HepG2 (cell line): Measurements from ENCODE around the gene DLG3. TPM values are rescaled to one million over a fixed set of nuclear protein-coding genes. Genes with fewer than 3 reads are reported as not detected.

Experiments
- ESRRA ChIP-seq: sonication (generic); formaldehyde crosslinking; IDR thresholded peaks from 2 replicates; pipeline ENCODE4 v1.5.1; 2020; ENCODE audit warnings: mild to moderate bottlenecking, low read depth, missing genetic modification reagents
- GLI4 ChIP-seq: sonication (generic); formaldehyde crosslinking; IDR thresholded peaks from 2 replicates; pipeline ENCODE4 v1.5.1; 2020; ENCODE audit warnings: missing genetic modification reagents, mild to moderate bottlenecking, moderate library complexity, borderline replicate concordance
- HDAC1 ChIP-seq: sonication (generic); formaldehyde crosslinking; IDR thresholded peaks from 2 replicates; pipeline ENCODE4 v1.5.1; 2020; ENCODE audit warnings: mild to moderate bottlenecking, missing genetic modification reagents
- HNRNPLL ChIP-seq: fragments of 200-400 bp; formaldehyde crosslinking; IDR thresholded peaks from 2 replicates; pipeline ENCODE4 v1.6.1; 2017; ENCODE audit warnings: mild to moderate bottlenecking, low read depth, low read length; ENCODE audit not compliant: poor library complexity, severe bottlenecking
- NR1H2 ChIP-seq: sonication (generic); formaldehyde crosslinking; IDR thresholded peaks from 2 replicates; pipeline ENCODE4 v1.8.1; 2022; ENCODE audit warnings: low read depth, missing genetic modification reagents, borderline replicate concordance
- RARG ChIP-seq: sonication (generic); formaldehyde crosslinking; IDR thresholded peaks from 2 replicates; pipeline ENCODE4 v1.4.0; 2020; ENCODE audit warnings: low read depth, mild to moderate bottlenecking, missing genetic modification reagents
- RBFOX2 ChIP-seq: fragments of 200-400 bp; formaldehyde crosslinking; IDR thresholded peaks from 2 replicates; pipeline ENCODE4 v1.6.1; 2017; ENCODE audit warnings: low read depth, mild to moderate bottlenecking, low read length
- RXRA ChIP-seq: sonication (generic); formaldehyde crosslinking; IDR thresholded peaks from 2 replicates; pipeline ENCODE4 v1.5.1; 2020; ENCODE audit warnings: missing genetic modification reagents
- SAP130 ChIP-seq: IDR thresholded peaks from 2 replicates; pipeline ENCODE4 v1.6.1; 2016; ENCODE audit warnings: low read depth
- SATB2 ChIP-seq: sonication (generic); formaldehyde crosslinking; IDR thresholded peaks from 2 replicates; pipeline ENCODE4 v1.5.0; 2020; ENCODE audit warnings: missing genetic modification reagents
- TBP ChIP-seq: sonication (generic); formaldehyde crosslinking; IDR thresholded peaks from 2 replicates; pipeline ENCODE4 v1.5.0; 2020; ENCODE audit warnings: missing genetic modification reagents
- ZNF552 ChIP-seq: sonication (generic); formaldehyde crosslinking; IDR thresholded peaks from 2 replicates; pipeline ENCODE4 v1.9.0; 2022; ENCODE audit warnings: missing genetic modification reagents, mild to moderate bottlenecking, borderline replicate concordance
- ZNF761 ChIP-seq: sonication (generic); formaldehyde crosslinking; conservative IDR thresholded peaks from 2 replicates; pipeline ENCODE4 v1.4.0; 2020; ENCODE audit warnings: mild to moderate bottlenecking, missing genetic modification reagents
- polyA plus RNA-seq, 8 experiments: library from polyadenylated mRNA; depleted of rRNA in 3 of 8; stranded (reverse) in 7 of 8; unstranded in 1 of 8; fragments of >200 nt; fragmentation: Illumina TruSeq in 4 of 8; extraction: Trizol in 4 of 8; gene quantifications; 2 replicates each; pipeline versions ENCODE4 v1.2.1 to v1.2.3, GENCODE V29; 2011 to 2016; ENCODE audit warnings: low read depth in 4 of 8, missing spikeins in 1 of 8, mixed read lengths in 1 of 8; ENCODE audit not compliant: insufficient read depth in 1 of 8
- total RNA-seq, 5 experiments: library from RNA; depleted of rRNA; stranded (reverse); fragments of >200 nt; fragmentation: Illumina TruSeq; extraction: Trizol; gene quantifications; 2 replicates each; pipeline ENCODE4 v1.2.3, GENCODE V29; 2016; ENCODE audit warnings: low read depth in 1 of 5
- TF ChIP-seq, protein P1 (sequence below): sonication (generic); formaldehyde crosslinking; IDR thresholded peaks from 2 replicates; pipeline ENCODE4 v1.8.1; 2023; ENCODE audit warnings: mild to moderate bottlenecking, moderate library complexity, missing genetic modification reagents
- TF ChIP-seq, protein P2 (sequence below): sonication (generic); formaldehyde crosslinking; IDR thresholded peaks from 2 replicates; pipeline ENCODE4 v1.4.0; 2020; ENCODE audit warnings: missing genetic modification reagents
- TF ChIP-seq, protein P3 (sequence below): sonication (generic); formaldehyde crosslinking; IDR thresholded peaks from 2 replicates; pipeline ENCODE4 v1.4.0; 2020; ENCODE audit warnings: mild to moderate bottlenecking, missing genetic modification reagents
- TF ChIP-seq, protein P4 (sequence below): sonication (generic); formaldehyde crosslinking; IDR thresholded peaks from 2 replicates; pipeline ENCODE4 v1.9.0; 2021; ENCODE audit warnings: missing genetic modification reagents, borderline replicate concordance
- TF ChIP-seq, protein P5 (sequence below): sonication (generic); formaldehyde crosslinking; IDR thresholded peaks from 2 replicates; pipeline ENCODE4 v1.5.0; 2020; ENCODE audit warnings: mild to moderate bottlenecking, missing genetic modification reagents, moderate library complexity
- TF ChIP-seq, protein P6 (sequence below): sonication (generic); formaldehyde crosslinking; IDR thresholded peaks from 2 replicates; pipeline ENCODE4 v1.4.0; 2020; ENCODE audit warnings: mild to moderate bottlenecking, missing genetic modification reagents

The DLG3 gene
- total and polyA plus RNA-seq, 2 of the 13 experiments (the other 11 are each of a cell fraction or from before 2014, with no cell fraction given) = 9.9 to 19.4 TPM

DNA sequence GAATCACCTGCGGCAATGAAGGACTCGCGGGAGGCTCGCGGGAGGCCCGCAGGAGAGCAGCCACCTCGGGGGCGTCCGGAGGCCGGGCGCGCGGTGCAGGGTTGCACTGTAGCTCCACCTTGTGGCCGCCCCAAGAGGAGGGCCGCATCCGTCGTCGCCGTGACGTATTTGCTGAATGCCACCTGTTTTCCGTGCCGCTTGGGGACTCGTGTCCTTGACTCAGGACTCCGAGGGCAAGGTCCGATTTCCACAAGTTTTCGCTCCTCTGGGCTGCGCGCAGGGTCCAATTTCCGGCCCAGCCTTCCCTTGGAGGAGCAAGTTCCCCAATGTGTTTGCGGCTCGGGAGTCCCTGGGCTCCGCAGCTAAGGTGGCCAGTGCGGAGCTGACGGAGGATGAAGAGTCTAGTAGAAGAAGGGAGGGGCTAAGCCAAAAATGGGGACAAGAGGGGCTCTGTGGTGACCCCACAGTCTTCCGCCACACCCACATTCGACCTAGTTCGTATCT is 10.7 kb upstream of the DLG3 start (continued):
- TF ChIP-seq, protein P1, sequence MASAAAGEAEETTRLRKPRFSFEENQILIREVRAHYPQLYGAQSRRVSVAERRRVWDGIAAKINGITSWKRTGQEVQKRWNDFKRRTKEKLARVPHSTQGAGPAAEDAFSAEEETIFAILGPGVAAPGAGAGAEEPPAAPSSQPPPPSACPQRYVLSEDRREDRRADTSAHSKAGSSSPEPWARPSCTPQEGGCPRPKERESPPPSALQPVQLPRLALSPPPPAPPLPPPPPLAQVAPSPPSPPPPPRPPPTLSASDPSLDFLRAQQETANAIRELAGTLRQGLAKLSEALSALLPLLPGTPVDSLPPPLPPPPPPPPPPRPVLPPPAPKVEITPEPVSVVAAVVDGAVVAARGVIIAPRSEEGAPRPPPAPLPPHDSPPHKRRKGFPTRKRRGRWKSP = no peak
- TF ChIP-seq, protein P2, sequence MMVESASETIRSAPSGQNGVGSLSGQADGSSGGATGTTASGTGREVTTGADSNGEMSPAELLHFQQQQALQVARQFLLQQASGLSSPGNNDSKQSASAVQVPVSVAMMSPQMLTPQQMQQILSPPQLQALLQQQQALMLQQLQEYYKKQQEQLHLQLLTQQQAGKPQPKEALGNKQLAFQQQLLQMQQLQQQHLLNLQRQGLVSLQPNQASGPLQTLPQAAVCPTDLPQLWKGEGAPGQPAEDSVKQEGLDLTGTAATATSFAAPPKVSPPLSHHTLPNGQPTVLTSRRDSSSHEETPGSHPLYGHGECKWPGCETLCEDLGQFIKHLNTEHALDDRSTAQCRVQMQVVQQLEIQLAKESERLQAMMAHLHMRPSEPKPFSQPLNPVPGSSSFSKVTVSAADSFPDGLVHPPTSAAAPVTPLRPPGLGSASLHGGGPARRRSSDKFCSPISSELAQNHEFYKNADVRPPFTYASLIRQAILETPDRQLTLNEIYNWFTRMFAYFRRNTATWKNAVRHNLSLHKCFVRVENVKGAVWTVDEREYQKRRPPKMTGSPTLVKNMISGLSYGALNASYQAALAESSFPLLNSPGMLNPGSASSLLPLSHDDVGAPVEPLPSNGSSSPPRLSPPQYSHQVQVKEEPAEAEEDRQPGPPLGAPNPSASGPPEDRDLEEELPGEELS (CRISPR knock-in tag) = peak; percentile 40; the same call in 1 of the 2 replicates
- no peak for TF ChIP-seq NR1H2 (CRISPR knock-in tag)
- TF ChIP-seq, protein P3, sequence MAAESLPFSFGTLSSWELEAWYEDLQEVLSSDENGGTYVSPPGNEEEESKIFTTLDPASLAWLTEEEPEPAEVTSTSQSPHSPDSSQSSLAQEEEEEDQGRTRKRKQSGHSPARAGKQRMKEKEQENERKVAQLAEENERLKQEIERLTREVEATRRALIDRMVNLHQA (CRISPR knock-in tag) = no peak
- no peak for TF ChIP-seq RARG (CRISPR knock-in tag)
- no peak for TF ChIP-seq ZNF761 (CRISPR knock-in tag)
- peak; percentile 46; the same call in 1 of the 2 replicates for TF ChIP-seq RBFOX2
- TF ChIP-seq TBP (CRISPR knock-in tag) = no peak
- peak; percentile 81 for TF ChIP-seq ESRRA (CRISPR knock-in tag)
- TF ChIP-seq GLI4 (CRISPR knock-in tag) = no peak
- TF ChIP-seq RXRA = peak; percentile 81
- TF ChIP-seq ZNF552 (CRISPR knock-in tag) = no peak
- TF ChIP-seq, protein P4, sequence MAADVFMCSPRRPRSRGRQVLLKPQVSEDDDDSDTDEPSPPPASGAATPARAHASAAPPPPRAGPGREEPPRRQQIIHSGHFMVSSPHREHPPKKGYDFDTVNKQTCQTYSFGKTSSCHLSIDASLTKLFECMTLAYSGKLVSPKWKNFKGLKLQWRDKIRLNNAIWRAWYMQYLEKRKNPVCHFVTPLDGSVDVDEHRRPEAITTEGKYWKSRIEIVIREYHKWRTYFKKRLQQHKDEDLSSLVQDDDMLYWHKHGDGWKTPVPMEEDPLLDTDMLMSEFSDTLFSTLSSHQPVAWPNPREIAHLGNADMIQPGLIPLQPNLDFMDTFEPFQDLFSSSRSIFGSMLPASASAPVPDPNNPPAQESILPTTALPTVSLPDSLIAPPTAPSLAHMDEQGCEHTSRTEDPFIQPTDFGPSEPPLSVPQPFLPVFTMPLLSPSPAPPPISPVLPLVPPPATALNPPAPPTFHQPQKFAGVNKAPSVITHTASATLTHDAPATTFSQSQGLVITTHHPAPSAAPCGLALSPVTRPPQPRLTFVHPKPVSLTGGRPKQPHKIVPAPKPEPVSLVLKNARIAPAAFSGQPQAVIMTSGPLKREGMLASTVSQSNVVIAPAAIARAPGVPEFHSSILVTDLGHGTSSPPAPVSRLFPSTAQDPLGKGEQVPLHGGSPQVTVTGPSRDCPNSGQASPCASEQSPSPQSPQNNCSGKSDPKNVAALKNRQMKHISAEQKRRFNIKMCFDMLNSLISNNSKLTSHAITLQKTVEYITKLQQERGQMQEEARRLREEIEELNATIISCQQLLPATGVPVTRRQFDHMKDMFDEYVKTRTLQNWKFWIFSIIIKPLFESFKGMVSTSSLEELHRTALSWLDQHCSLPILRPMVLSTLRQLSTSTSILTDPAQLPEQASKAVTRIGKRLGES (CRISPR knock-in tag) = no peak
- TF ChIP-seq HNRNPLL = peak; percentile 97
- TF ChIP-seq, protein P5, sequence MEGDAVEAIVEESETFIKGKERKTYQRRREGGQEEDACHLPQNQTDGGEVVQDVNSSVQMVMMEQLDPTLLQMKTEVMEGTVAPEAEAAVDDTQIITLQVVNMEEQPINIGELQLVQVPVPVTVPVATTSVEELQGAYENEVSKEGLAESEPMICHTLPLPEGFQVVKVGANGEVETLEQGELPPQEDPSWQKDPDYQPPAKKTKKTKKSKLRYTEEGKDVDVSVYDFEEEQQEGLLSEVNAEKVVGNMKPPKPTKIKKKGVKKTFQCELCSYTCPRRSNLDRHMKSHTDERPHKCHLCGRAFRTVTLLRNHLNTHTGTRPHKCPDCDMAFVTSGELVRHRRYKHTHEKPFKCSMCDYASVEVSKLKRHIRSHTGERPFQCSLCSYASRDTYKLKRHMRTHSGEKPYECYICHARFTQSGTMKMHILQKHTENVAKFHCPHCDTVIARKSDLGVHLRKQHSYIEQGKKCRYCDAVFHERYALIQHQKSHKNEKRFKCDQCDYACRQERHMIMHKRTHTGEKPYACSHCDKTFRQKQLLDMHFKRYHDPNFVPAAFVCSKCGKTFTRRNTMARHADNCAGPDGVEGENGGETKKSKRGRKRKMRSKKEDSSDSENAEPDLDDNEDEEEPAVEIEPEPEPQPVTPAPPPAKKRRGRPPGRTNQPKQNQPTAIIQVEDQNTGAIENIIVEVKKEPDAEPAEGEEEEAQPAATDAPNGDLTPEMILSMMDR = peak; percentile 92
- TF ChIP-seq HDAC1 (CRISPR knock-in tag) = peak; percentile 74
- peak; percentile 69 for TF ChIP-seq SAP130 (CRISPR knock-in tag)
- TF ChIP-seq SATB2 (CRISPR knock-in tag) = no peak
- TF ChIP-seq, protein P6, sequence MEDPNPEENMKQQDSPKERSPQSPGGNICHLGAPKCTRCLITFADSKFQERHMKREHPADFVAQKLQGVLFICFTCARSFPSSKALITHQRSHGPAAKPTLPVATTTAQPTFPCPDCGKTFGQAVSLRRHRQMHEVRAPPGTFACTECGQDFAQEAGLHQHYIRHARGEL (CRISPR knock-in tag) = no peak
